BE2C (cell line): ENCODE results near the gene HAGH.

ENCODE experiments used
- DNase-seq: peaks from one replicate; pipeline ENCODE4 v3.0.0-alpha.2; 2020
- H3K27me3 ChIP-seq: fragments of 250-450 bp; sonication (Bioruptor Pico); 2 replicates; pipeline ENCODE4 v1.5.1; 2020; ENCODE audit warnings: mild to moderate bottlenecking
- H3K36me3 ChIP-seq: fragments of 250-450 bp; sonication (Bioruptor Pico); 2 replicates; pipeline ENCODE4 v1.5.1; 2020; ENCODE audit warnings: mild to moderate bottlenecking
- H3K4me1 ChIP-seq: fragments of 250-450 bp; sonication (Bioruptor Pico); 2 replicates; pipeline ENCODE4 v1.5.1; 2020
- H3K4me3 ChIP-seq: 2 replicates; pipeline ENCODE4 v1.5.1; 2011; ENCODE audit warnings: low read depth, low read length
- H3K9me3 ChIP-seq: fragments of 250-450 bp; sonication (Bioruptor Pico); 2 replicates; pipeline ENCODE4 v1.5.1; 2020
- TF ChIP-seq, protein P1 (sequence below): IDR thresholded peaks from 2 replicates; pipeline ENCODE4 v1.5.1; 2012; ENCODE audit warnings: mild to moderate bottlenecking, low read depth, low read length

The HAGH gene

DNA sequence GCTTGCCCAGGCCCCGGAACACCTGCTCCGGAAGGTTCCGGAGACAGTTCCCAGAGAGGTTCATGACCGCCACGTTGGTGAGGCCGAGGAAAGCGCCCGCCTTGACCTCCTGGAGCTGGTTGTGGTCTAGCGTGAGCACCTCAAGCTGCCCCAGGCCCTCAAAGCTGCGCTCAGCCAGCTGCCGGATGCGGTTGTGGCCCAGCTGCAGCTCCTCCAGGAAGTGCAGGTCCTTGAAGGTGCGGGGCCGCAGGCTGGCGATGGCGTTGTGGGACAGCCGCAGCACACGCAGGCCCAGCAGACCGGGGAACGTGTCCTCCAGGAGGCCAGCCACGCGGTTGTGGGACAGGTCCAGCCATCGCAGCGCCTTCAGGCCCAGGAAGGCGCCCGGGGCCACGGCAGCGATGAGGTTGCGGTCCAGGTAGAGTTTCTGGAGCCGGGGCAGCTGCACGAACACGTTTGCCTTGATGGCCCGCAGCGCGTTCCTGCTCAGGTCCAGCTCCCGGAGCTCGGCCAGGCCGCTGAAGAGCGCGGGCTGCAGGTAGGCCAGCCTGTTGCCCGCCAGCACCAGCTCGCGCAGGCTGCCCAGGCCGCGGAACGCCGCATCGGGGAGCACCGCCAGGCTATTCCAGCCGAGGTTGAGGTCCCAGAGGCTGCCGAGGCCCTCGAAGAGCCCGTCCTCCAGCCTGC, 35.2 kb downstream of the HAGH start:
- Histone ChIP-seq H3K36me3 (peaks cover 49% of the 10 kb centered on the region), H3K4me1 (no peaks in the 10 kb centered on the region), H3K4me3 (no peak overlapping the region), H3K9me3 (no peaks in the 10 kb centered on the region), H3K27me3 (no peaks in the 10 kb centered on the region)
- DNase-seq, result no peak
- TF ChIP-seq, protein P1, sequence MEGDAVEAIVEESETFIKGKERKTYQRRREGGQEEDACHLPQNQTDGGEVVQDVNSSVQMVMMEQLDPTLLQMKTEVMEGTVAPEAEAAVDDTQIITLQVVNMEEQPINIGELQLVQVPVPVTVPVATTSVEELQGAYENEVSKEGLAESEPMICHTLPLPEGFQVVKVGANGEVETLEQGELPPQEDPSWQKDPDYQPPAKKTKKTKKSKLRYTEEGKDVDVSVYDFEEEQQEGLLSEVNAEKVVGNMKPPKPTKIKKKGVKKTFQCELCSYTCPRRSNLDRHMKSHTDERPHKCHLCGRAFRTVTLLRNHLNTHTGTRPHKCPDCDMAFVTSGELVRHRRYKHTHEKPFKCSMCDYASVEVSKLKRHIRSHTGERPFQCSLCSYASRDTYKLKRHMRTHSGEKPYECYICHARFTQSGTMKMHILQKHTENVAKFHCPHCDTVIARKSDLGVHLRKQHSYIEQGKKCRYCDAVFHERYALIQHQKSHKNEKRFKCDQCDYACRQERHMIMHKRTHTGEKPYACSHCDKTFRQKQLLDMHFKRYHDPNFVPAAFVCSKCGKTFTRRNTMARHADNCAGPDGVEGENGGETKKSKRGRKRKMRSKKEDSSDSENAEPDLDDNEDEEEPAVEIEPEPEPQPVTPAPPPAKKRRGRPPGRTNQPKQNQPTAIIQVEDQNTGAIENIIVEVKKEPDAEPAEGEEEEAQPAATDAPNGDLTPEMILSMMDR, result no peak

DNA sequence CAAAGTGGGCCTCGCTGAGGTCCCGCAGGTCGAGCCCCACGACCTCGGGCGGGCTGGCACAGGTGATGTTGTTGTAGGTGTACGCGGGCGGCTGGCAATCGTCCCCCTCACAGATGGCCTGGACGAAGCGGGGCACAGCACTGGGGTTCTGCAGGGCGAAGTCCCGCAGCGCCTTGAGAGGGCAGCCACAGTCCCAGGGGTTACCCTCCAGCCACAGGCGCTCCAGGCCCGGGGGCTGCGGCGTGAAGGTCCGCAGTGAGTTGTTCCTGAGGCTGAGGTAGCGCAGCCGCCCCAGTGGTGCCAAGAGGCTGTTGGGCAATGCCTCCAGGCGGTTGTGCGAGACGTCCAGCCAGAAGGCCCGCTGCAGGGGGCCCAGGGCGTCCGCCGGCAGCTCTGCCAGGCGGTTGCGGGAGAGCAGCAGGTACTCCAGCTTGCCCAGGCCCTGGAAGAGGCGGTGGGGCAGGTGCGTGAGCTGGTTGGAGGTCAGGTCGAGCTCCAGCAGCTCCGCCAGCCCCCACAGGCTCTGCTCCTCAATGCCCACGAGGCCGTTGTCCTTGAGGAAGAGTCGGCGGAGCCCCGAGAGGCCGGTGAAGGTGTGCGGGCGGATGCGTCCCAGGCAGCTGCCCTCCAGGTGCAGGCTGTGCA, 35.9 kb downstream of the HAGH start:
- H3K27me3 ChIP-seq, result no peaks in the 10 kb centered on the region
- no peaks in the 10 kb centered on the region for H3K4me1 ChIP-seq
- TF ChIP-seq, protein P1, result no peak
- no peaks in the 10 kb centered on the region for H3K9me3 ChIP-seq
- no peak for DNase-seq
- H3K36me3 ChIP-seq, result peaks cover 50% of the 10 kb centered on the region
- no peak overlapping the region for H3K4me3 ChIP-seq

DNA sequence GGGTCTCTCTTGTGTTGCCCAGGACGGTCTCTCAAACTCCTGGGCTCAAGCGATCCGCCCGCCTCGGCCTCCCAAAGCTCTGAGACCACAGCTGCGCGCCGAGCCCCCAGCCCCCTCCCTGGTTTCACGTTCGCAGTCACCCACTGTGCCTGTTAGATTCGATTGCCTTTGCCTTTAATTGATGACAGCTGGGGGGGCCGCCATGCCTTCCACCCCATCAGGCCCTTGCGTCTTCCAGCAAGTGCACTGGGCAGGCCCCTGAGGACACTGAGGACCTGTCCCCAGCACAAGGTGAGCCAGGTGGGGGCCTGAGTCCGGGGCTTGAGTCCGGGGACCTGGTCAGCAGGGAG, 36.4 kb downstream of the HAGH start:
- no peaks in the 10 kb centered on the region for H3K27me3 ChIP-seq
- DNase-seq, result no peak
- TF ChIP-seq, protein P1, result no peak
- H3K36me3 ChIP-seq, result peaks cover 51% of the 10 kb centered on the region
- no peak overlapping the region for H3K4me3 ChIP-seq
- H3K9me3 ChIP-seq, result no peaks in the 10 kb centered on the region
- H3K4me1 ChIP-seq, result no peaks in the 10 kb centered on the region

DNA sequence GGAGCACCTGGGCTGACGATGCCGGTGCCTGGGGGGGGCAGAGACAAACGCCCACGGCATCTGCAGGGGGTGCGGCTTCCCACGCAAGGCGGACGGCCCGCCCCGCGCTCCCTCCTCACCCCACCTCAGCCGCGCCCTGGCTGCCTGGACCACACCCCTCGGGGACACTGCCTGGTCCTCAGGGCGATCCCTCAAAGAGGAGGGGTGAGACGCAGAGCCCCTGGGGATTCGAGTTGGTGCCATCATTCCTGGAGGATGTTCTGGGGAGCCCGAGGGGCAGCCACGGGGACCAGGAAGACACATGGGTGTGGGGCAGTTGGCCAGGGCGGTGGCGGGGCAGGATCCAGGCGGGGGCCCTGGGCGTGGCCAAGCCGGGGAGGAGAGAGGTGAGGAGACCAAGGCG, 37.0 kb downstream of the HAGH start:
- TF ChIP-seq, protein P1, result no peak
- no peak for DNase-seq
- Histone ChIP-seq H3K4me3 (no peak overlapping the region), H3K27me3 (no peaks in the 10 kb centered on the region), H3K4me1 (no peaks in the 10 kb centered on the region), H3K36me3 (peaks cover 53% of the 10 kb centered on the region), H3K9me3 (no peaks in the 10 kb centered on the region)

DNA sequence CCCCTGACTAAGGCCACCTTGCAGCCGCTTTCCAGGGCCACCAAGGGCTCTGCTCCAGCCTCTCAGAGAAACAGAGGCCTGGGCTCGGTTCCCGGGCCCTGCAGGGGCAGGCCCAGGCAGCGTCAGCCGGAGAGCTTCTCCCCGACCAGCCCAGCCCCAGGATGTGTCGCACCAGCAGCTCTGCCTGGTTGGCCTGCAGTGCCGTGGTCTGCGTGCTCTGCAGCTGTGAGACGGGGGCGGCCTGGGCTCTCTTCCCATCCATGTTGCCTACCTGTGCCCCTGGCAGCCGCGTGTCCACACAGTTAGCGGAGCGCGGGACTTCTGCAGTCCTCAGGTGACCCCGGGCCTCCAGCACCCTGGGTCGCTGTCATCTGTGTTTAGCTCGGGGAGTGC, 37.9 kb downstream of the HAGH start:
- H3K4me3 ChIP-seq, result no peak overlapping the region
- TF ChIP-seq, protein P1, result no peak
- peaks cover 53% of the 10 kb centered on the region for H3K36me3 ChIP-seq
- no peaks in the 10 kb centered on the region for H3K9me3 ChIP-seq
- peak; percentile 24 for DNase-seq
- H3K27me3 ChIP-seq, result no peaks in the 10 kb centered on the region
- no peaks in the 10 kb centered on the region for H3K4me1 ChIP-seq

DNA sequence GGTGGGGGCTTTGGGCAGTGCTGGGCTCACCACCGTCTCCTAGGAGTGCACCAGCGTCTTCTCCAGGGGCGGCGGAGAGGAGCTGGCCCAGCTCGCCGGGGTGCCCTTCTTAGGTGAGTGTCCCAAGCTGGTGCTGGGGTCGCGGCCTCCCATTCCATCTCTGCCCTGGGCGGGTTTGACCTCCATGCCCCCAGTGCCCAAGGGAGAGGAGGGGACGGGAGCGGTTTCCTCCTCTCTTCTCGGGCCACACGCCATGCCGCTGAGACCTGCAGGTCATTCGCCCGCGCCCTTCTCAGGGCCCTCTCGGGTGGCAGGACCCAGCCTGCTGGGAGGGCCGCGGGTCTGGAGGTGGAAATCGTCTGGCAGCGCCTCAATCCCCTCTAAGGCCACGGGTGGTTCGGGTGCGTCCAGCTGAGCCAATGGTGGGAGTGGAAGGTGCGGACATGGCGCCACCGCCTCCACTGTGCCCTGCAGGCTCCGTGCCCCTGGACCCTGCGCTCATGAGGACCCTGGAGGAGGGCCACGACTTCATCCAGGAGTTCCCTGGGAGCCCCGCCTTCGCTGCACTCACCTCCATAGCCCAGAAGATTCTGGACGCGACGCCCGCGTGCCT, 38.4 kb downstream of the HAGH start:
- Histone ChIP-seq H3K4me3 (no peak overlapping the region), H3K27me3 (no peaks in the 10 kb centered on the region), H3K4me1 (no peaks in the 10 kb centered on the region), H3K9me3 (no peaks in the 10 kb centered on the region), H3K36me3 (peaks cover 53% of the 10 kb centered on the region)
- DNase-seq, result no peak
- TF ChIP-seq, protein P1, result no peak
